Measurements from ENCODE around the gene FBXW7. TPM values are rescaled to one million over a fixed set of nuclear protein-coding genes. Genes with fewer than 3 reads are reported as not detected.

The FBXW7 gene
- total and polyA plus RNA-seq, 2 of the 8 experiments (the other 6 are each of a cell fraction or from before 2014, with no cell fraction given) = 6.0 to 26.7 TPM

Small RNAs within 50 kb of the gene (microRNA-seq; reads per million reads assigned to microRNA genes)
- 0.23 to 1.0 reads per million in 2 experiments for gene MIR3140 (ENCODE audit: borderline microRNAs expressed in 2 of 2, borderline number of aligned reads in 2 of 2, borderline replicate concordance in 1 of 2)

Small RNAs within 50 kb of the gene (small RNA-seq; reads per million reads assigned to genes)
- 0.51 reads per million for gene MIR3140 (ENCODE audit: insufficient read depth)

Other genes with a start within 250 kb of the FBXW7 start
- gene TMEM154, start 143.9 kb upstream of the FBXW7 start, total RNA-seq (2021; fragmentation: NEBNext Ultra II Directional; extraction: Animal tissue kit (Norgen Biotek cat#: 25700)) = 1.2 and 1.5 TPM in 2 replicates
- 0.22 and 0.33 TPM in 2 replicates for gene TMEM154, start 143.9 kb upstream of the FBXW7 start, polyA plus RNA-seq (2011; rRNA removed)
- gene TIGD4, start 243.6 kb upstream of the FBXW7 start, total RNA-seq (2021; fragmentation: NEBNext Ultra II Directional; extraction: Animal tissue kit (Norgen Biotek cat#: 25700)) = 1.8 and 2.3 TPM in 2 replicates
- 0.20 and 0.42 TPM in 2 replicates for gene TIGD4, start 243.6 kb upstream of the FBXW7 start, polyA plus RNA-seq (2011; rRNA removed)
- gene ARFIP1, start 243.9 kb upstream of the FBXW7 start, total RNA-seq (2021; fragmentation: NEBNext Ultra II Directional; extraction: Animal tissue kit (Norgen Biotek cat#: 25700)) = 36.3 and 38.0 TPM in 2 replicates
- gene ARFIP1, start 243.9 kb upstream of the FBXW7 start, polyA plus RNA-seq (2011; rRNA removed) = 9.1 and 13.5 TPM in 2 replicates